Thyroid gland (tissue), 4 donors: Measurements from ENCODE around the gene LDHA. TPM values are rescaled to one million over a fixed set of nuclear protein-coding genes. Genes with fewer than 3 reads are reported as not detected.

ENCODE experiments used
- DNase-seq, 2 donors: peaks; one replicate each; pipeline ENCODE4 v3.0.0-alpha.2; 2019
- H3K27ac ChIP-seq, 3 donors: fragments of 200-600 bp; sonication (generic); 1 replicate in 2 of 3; 2 replicates in 1 of 3; pipeline ENCODE4 v1.5.1; 2016 to 2019; ENCODE audit warnings: mild to moderate bottlenecking in 1 of 3, moderate library complexity in 1 of 3
- H3K27me3 ChIP-seq: fragments of 200-600 bp; sonication (generic); one replicate; pipeline ENCODE4 v1.5.1; 2019
- H3K36me3 ChIP-seq, 2 donors: fragments of 200-600 bp; sonication (generic); one replicate each; pipeline ENCODE4 v1.5.1; 2016 to 2019
- H3K4me1 ChIP-seq, 2 donors: fragments of 200-600 bp; sonication (generic); one replicate each; pipeline ENCODE4 v1.5.1; 2017 to 2019
- H3K4me3 ChIP-seq, 3 donors: fragments of 200-600 bp; sonication (generic); replicated peaks in 1 of 3; 1 replicate in 2 of 3; 2 replicates in 1 of 3; pipeline ENCODE4 v1.5.1; 2016; ENCODE audit warnings: mild to moderate bottlenecking in 1 of 3
- H3K9me3 ChIP-seq: fragments of 200-600 bp; sonication (generic); one replicate; pipeline ENCODE4 v1.5.1; 2017
- CTCF ChIP-seq, 6 experiments: fragments of 200-600 bp in 3 of 6; fragments of 450-650 bp in 3 of 6; sonication (generic) in 3 of 6; IDR thresholded peaks; one replicate each; pipeline ENCODE4 v1.5.1; 2016 to 2019; ENCODE audit warnings: antibody characterized with exemption in 6 of 6, mild to moderate bottlenecking in 2 of 6, inconsistent platforms in 1 of 6, moderate library complexity in 1 of 6
- POLR2A ChIP-seq, 2 donors: fragments of 450-650 bp; IDR thresholded peaks; one replicate each; pipeline ENCODE4 v1.6.1; 2017; ENCODE audit warnings: antibody characterized with exemption in 2 of 2, mild to moderate bottlenecking in 2 of 2, moderate library complexity in 1 of 2
- WGBS, 2 donors: methylation state at CpG; one replicate each; pipeline ENCODE4 v1.1.5; 2017; 5-methylcytosine and 5-hydroxymethylcytosine counted together
- intact Hi-C: fragments of 100-400 bp; cut with DNase I; formaldehyde crosslinking; loops from one replicate; pipeline ENCODE4 v1.15.1; 2023
- total RNA-seq, 4 donors: library from RNA; depleted of rRNA; stranded (reverse); fragments of >200 nt; gene quantifications; one replicate each; pipeline ENCODE4 v1.2.3, GENCODE V29; 2016

LDHA gene
- total RNA-seq, 4 donors from 2014 or later, result 268 to 456 (median 345) TPM

- no peak for TF ChIP-seq POLR2A (IDR thresholded peaks at IDR 0.05)
- WGBS, 2 donors, result 91 to 100% methylated on average over 1 of the region's 1 CpG
- Histone ChIP-seq H3K27me3 (no peaks in the 10 kb centered on the region), H3K4me3 (no peak overlapping the region), H3K4me1 (peaks cover 13 to 14% of the 10 kb centered on the region in 2 donors), H3K27ac (no peak overlapping the region), H3K9me3 (no peaks in the 10 kb centered on the region), H3K36me3 (no peaks in the 10 kb centered on the region)
- no peak for DNase-seq
- intact Hi-C loops, result no loop called here
Measured at GRCh38 chr11:18375941-18376340, 18.4 kb upstream of the LDHA start.

GRCh38 chr11:18379201-18379600 lies 15.2 kb upstream of the LDHA start:
- Histone ChIP-seq H3K27ac (peak overlapping the region; percentile 81 to 88 (median 84)), H3K4me1 (peaks cover 31% of the 10 kb centered on the region in 2 donors), H3K36me3 (no peaks in the 10 kb centered on the region), H3K4me3 (no peak overlapping the region), H3K9me3 (no peaks in the 10 kb centered on the region), H3K27me3 (no peaks in the 10 kb centered on the region)
- intact Hi-C loops, result no loop called here
- DNase-seq, result peak; percentile 95
- 18 to 19% methylated on average over 2 of the region's 2 CpGs for WGBS, 2 donors
- TF ChIP-seq CTCF (IDR thresholded peaks at IDR 0.05) (no peak), POLR2A (IDR thresholded peaks at IDR 0.05) (peak in 1 of 2 donors; percentile 50)

GRCh38 chr11:18383388-18384156 lies 10.8 kb upstream of the LDHA start:
- TF ChIP-seq POLR2A (IDR thresholded peaks at IDR 0.05) (peak in 1 of 2 donors; percentile 53), CTCF (IDR thresholded peaks at IDR 0.05) (peak in 1 of 6 experiments; percentile 6)
- H3K4me3 ChIP-seq, result no peak overlapping the region
- H3K27me3 ChIP-seq, result no peaks in the 10 kb centered on the region
- intact Hi-C loops, result no loop called here
- DNase-seq, result peak; percentile 87 to 89
- H3K27ac ChIP-seq, result peak overlapping the region; percentile 97 to 99 (median 98)
- peaks cover 35 to 40% of the 10 kb centered on the region in 2 donors for H3K4me1 ChIP-seq
- H3K36me3 ChIP-seq, result no peaks in the 10 kb centered on the region
- WGBS, 2 donors, result 11 to 20% methylated on average over 8 to 9 of the region's 9 CpGs
- H3K9me3 ChIP-seq, result no peaks in the 10 kb centered on the region

- H3K36me3 ChIP-seq, result no peaks in the 10 kb centered on the region
- TF ChIP-seq CTCF (IDR thresholded peaks at IDR 0.05) (no peak), POLR2A (IDR thresholded peaks at IDR 0.05) (no peak)
- 17 to 27% methylated on average over 3 of the region's 3 CpGs for WGBS, 2 donors
- no peaks in the 10 kb centered on the region for H3K9me3 ChIP-seq
- intact Hi-C loops, result no loop called here
- H3K27ac ChIP-seq, result peak overlapping the region; percentile 97 to 99 (median 98)
- H3K4me3 ChIP-seq, result no peak overlapping the region
- peaks cover 30 to 35% of the 10 kb centered on the region in 2 donors for H3K4me1 ChIP-seq
- H3K27me3 ChIP-seq, result no peaks in the 10 kb centered on the region
- peak; percentile 57 to 59 for DNase-seq
Measured at GRCh38 chr11:18384157-18384641, 10.2 kb upstream of the LDHA start.

GRCh38 chr11:18390088-18390487 lies 4.3 kb upstream of the LDHA start:
- H3K4me1 ChIP-seq, result peaks cover 6 to 12% of the 10 kb centered on the region in 2 donors
- H3K27ac ChIP-seq, result no peak overlapping the region
- H3K4me3 ChIP-seq, result no peak overlapping the region
- TF ChIP-seq CTCF (IDR thresholded peaks at IDR 0.05), result no peak
- no peak for TF ChIP-seq POLR2A (IDR thresholded peaks at IDR 0.05)
- intact Hi-C loops, result no loop called here
- no peaks in the 10 kb centered on the region for H3K9me3 ChIP-seq
- WGBS, 2 donors, result 89 to 93% methylated on average over 3 of the region's 3 CpGs
- DNase-seq, result no peak
- no peaks in the 10 kb centered on the region for H3K27me3 ChIP-seq
- H3K36me3 ChIP-seq, result no peaks in the 10 kb centered on the region
